Activated T-cell treated with anti-CD3 and anti-CD28 coated beads, Interleukin-2, amount 50 U/mL, for 48 hours (primary cell): ENCODE results near the gene NSG2.

Experiments
- DNase-seq, 2 experiments: peaks; one replicate each; pipeline ENCODE4 v3.0.0-alpha.2; 2020

The NSG2 gene

GRCh38 chr5:174045470-174046025 lies at the start of gene NSG2:
Gene NSG2 (plus strand): TSS chr5:174045706. CDS start chr5:174046756, 1,050 bp downstream.
- DNase-seq = peak; percentile 39 to 47

DNA sequence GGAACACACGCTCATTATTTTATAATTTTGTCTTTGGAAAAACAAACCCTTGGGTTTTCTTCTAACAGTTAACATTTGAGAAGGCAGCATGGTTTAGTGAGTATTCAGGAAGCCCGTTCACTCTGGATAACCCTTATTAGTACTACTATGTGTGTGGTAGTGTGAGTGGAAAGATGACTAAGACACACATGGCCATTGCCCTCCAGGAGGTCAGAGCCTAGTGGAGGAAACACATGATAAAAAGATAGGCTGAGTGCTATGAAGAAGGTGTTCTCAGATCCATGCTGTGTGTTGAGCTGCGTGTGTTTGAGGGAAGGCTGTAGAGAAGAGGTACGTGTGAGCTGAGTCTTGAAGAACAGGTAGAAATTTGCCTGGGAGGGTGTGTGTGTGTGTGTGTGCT lies 48.2 kb upstream of the NSG2 start:
- no peak for DNase-seq

DNA sequence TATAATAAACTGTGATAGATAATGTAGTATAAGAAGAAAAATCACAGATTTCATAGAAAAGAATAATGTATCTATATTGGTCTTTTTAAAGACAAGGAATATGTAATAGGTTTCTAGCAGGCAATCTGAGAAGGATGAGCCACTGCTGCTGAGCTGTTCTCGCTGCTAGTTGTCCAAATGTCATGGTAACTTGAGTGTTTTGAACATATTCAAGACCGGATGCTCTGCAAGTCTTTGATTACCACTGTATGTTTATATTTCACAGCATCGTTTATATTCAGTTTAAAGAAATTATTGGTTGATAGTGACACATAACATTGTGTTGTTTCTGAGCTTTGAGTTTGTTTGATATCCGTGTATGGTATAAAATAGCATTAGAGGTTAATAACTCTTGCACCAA lies 47.0 kb upstream of the NSG2 start:
- no peak for DNase-seq

GRCh38 chr5:174000076-174000475 lies 45.4 kb upstream of the NSG2 start:
- DNase-seq = no peak

- DNase-seq = no peak
These were observed 41.7 kb upstream of the NSG2 start for GRCh38 chr5:174003795-174004194.

GRCh38 chr5:174008922-174009321 lies 36.6 kb upstream of the NSG2 start:
- no peak for DNase-seq

- DNase-seq = no peak
These were observed 35.1 kb upstream of the NSG2 start for GRCh38 chr5:174010365-174010764.

- DNase-seq = no peak
These were observed 34.1 kb upstream of the NSG2 start for GRCh38 chr5:174011441-174011840.

GRCh38 chr5:174020069-174020927 lies 25.2 kb upstream of the NSG2 start:
- DNase-seq = peak in 1 of 2 experiments; percentile 18

GRCh38 chr5:174020928-174021304 lies 24.6 kb upstream of the NSG2 start:
- no peak for DNase-seq

GRCh38 chr5:174022384-174023095 lies 23.0 kb upstream of the NSG2 start:
- DNase-seq = no peak

- DNase-seq = no peak
These were observed 15.2 kb upstream of the NSG2 start for GRCh38 chr5:174030286-174030685.

DNA sequence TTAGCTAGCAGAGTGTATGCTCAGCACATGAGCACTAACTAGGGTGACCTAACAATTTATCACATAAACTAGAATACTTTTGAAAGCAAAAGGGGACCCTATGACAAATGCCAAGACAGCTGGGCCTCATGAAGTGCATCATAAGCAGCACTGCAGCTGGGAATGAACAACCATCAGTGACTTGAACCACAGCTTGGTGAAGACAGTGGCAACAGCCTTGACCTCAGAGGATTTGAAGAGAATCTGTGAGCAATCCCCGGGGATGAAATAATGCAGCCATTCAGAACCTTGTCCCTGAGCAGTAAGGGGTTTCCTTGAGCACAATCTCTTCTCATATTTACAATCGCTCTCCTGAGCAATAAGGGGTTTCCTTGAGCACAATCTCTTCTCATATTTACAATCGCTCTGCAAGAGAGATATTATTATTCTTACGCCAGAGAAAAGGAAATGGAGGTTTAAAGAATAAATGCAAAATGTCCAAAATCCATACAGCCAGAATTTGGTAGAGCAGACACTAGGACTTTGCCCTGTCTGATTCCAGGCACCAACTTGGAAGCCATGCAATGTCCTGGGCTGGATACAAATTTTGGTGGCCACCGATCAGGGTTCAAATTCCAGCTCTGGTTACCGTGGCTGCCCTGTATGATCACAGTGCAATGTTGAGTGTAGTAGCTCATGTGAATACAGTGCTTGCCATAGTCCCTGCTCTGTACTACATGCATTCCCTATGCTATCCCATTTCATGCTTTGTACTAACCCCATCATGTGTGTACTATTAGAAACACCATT lies 846 bp upstream of the NSG2 start:
- no peak for DNase-seq

DNA sequence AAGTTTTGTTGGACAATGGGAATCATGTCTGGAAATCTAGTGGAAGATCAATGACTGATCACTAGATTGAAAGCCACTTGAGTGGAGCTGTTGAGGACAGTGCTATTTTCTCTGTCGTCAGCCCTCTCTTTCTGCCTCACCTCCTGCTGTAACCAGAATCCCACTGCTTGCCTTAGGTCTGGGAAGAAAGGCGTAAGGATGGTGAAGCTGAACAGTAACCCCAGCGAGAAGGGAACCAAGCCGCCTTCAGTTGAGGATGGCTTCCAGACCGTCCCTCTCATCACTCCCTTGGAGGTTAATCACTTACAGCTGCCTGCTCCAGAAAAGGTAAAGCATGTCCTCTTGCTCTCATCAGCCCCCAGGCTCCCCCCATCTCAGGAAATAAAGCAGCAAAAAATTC lies 1.1 kb downstream of the NSG2 start:
- DNase-seq = no peak

DNA sequence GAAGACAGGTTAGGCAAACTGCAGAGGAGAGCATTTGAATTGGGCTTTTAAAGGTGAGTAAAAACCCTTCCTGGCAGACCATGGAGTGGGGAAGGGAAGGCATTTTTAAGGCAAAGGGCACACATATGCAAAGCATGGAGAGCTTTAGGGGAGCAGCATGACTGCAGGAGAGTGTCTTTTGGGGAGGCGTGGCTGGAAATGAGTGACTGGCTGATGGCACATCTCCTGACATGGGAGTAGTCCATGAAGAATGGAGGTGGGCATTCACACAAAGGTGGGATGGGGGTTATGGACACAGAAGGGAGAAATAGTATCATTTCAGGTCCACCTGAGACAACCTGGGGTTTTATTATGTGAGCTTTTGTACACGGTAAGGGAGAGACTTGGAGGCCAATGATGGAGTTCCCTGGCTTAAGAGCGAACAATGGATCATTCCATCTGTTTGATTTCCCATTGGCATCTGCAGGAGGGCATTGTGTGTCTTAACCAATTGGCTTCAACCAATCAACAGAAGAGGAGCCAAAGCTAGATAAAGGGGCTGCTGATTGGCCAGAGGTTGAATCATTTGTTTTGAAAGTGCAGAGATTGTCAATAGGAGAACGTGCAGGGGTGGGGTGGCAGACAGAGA lies 2.1 kb downstream of the NSG2 start:
- DNase-seq = no peak

GRCh38 chr5:174052636-174053035 lies 7.1 kb downstream of the NSG2 start:
- no peak for DNase-seq

DNA sequence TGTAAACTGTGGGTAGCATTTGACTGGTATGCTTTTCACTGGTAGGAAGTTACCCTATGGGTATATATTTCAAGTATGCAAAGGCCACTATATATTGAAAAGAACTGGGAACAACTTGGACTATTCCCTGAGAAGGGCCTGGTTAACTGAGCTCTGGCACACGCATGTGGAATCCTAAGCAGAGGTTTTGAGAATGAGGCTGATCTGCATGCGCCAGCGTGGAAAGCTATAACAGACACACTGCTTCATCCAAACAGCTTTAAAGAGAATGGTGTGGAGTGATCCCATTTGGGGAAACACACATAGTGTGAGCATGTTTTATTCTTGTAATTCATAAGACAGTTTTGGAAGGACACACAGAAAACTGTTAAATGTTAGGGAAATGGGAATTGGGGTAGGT lies 8.4 kb downstream of the NSG2 start:
- DNase-seq = no peak

- no peak for DNase-seq
These were observed 10.8 kb downstream of the NSG2 start for GRCh38 chr5:174056064-174056847.

DNA sequence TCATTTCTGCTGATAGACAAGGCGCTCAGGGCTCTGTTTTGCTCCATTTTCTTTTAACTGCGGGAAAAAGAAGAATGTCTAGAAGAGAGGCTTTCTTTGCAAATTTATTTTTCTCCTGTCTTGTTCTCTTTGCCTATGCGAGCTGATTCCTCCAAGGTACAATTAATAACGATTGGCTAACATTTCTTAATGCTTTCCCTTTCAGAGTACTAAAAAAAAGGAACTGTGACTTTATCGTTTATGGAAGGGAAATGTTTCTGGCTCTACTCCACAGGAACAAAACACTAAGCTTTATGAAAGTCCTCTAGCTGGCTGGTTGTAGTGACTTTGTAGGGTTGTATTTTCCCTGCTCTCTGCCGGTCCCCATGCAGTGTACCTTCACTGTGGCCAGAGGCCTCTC lies 11.7 kb downstream of the NSG2 start:
- no peak for DNase-seq

GRCh38 chr5:174058433-174059122 lies 13.1 kb downstream of the NSG2 start:
- DNase-seq = no peak

GRCh38 chr5:174059247-174059646 lies 13.7 kb downstream of the NSG2 start:
- no peak for DNase-seq
